Measurements from ENCODE around the gene C4BPB.

C4BPB gene

GRCh38 chr1:207128336-207128921 is 39.8 kb downstream of the C4BPB start:
- DNase-seq (ENCODE audit: low read depth) = no peak
- no peak overlapping the region for H3K4me3 ChIP-seq (ENCODE audit: low read depth, low read length)

GRCh38 chr1:207129053-207129452 is 40.4 kb downstream of the C4BPB start:
- DNase-seq (ENCODE audit: low read depth) = no peak
- H3K4me3 ChIP-seq (ENCODE audit: low read depth, low read length) = no peak overlapping the region

DNA sequence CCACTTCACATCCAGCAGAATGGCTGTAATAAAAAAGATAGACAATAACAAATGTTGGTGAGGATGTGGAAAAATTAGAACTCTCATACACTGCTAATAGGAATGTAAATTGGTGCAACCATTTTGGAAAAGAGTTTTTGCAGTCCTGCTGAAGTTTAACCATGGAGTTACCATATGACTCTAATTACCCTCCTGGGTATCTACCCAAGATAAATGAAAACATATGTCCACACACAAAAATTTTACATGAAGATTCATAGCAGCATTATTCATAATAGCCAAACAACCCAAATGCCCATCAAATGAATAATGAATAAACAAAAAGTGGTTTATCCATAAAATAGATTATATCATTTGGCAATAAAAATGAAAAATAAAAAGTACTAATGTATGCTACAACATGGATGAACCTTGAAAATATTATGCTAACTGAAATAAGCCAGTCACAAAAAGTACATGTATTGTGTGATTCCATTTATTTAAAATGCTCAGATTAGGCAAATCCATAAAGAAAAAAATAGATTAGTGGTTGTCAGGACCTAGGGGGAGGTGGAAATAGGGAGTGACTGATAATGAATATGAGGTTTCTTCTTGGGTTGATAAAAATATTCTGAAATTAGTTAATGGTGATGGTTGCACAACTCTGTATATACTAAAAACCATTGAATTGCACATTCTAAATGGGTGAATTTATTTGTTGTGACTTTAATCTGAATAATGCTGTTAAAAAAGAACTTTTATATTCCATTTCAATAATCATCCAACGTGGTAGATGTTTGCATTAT is 41.8 kb downstream of the C4BPB start:
- no peak for DNase-seq (ENCODE audit: low read depth)

GRCh38 chr1:207131163-207131562 is 42.5 kb downstream of the C4BPB start:
- no peak for DNase-seq (ENCODE audit: low read depth)
- no peak overlapping the region for H3K4me3 ChIP-seq (ENCODE audit: low read depth, low read length)

More for the DNA sequence above, 41.8 kb downstream of the C4BPB start:
- H3K4me3 ChIP-seq (ENCODE audit: low read depth, low read length) = no peak overlapping the region

- DNase-seq (ENCODE audit: low read depth) = no peak
Measured at GRCh38 chr1:207134581-207134980, 45.9 kb downstream of the C4BPB start.

GRCh38 chr1:207139616-207140015 is 51.0 kb downstream of the C4BPB start:
- DNase-seq (ENCODE audit: low read depth) = no peak
- H3K4me3 ChIP-seq (ENCODE audit: low read depth, low read length) = no peak overlapping the region

More at GRCh38 chr1:207134581-207134980, 45.9 kb downstream of the C4BPB start:
- H3K4me3 ChIP-seq (ENCODE audit: low read depth, low read length) = no peak overlapping the region

GRCh38 chr1:207140536-207140935 is 51.9 kb downstream of the C4BPB start:
- no peak overlapping the region for H3K4me3 ChIP-seq (ENCODE audit: low read depth, low read length)
- DNase-seq (ENCODE audit: low read depth) = no peak

DNA sequence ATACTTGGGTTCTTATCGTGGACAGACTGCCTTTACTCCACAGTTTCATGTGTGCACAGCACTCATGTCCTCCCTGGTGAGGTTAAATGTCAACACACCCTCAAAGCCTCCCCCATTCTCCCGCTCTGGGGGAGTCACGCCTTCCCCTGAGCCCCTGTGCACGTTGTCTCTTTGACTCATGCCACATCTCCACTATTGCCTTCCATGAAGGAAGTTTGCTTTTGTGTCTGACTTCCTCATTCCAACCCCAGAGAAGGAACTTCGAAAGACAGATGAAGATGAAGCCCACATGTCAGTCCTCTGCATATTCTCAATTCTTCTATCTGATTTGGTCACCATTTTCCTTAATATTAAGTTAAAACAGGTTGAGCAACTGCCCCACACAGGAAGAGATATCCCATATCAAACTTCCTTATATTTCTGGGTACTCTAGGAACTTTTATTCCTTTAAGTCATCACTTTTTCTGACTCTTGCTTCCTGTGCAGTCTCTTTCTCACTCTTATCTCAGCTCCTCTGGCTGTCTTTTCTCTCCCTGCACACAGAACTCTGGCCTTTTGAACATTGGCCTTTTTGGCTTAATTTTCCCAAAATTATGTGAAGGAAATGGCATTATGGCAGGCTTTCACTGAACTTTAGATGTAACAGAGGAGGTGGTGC is 56.9 kb downstream of the C4BPB start:
- no peak for DNase-seq (ENCODE audit: low read depth)
- no peak overlapping the region for H3K4me3 ChIP-seq (ENCODE audit: low read depth, low read length)

Data from skeletal muscle cell (primary cell).